IPS-NIHi11 (cell line): Measurements from ENCODE around the gene HEPACAM.

Experiments
- DNase-seq: peaks from one replicate; pipeline ENCODE4 v3.0.0; 2012; ENCODE audit warnings: mixed read lengths, low spot score

HEPACAM gene

DNA sequence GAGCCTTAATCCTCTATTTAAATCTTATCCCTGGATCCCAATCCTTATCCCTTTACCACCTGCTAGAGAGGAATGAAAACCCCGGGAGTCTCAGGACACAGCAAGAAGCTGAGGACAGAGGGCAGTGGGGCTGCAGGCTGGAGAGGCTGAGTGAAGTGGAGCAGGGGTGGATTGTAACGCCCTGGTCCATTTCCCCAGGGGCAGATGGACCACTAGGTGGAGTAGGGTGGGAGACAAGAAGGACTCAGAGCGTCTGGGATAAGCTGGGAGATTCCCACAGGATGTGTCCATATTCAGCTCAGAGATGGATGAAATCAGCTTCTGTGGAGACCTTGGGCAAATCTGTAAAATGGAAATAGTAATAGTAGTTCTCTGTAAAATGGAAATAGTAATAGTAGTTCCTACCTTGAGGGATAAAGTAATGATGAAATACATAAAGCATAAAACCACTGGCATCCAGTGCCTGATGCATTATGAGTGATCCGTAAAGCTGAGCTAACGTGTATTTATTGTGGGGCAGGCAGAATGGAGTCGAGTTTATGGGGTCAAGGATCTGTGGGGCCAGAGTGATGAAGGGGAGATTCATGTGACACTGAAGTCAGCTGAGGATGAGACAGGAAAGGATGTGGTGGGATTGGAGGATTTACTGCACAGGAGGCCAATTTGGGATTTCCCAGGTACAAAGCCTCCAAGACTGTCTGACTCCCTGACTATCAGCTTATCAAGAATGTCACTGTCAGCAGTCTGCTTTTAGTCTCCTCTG lies 36.3 kb downstream of the HEPACAM start:
- DNase-seq, result no peak

DNA sequence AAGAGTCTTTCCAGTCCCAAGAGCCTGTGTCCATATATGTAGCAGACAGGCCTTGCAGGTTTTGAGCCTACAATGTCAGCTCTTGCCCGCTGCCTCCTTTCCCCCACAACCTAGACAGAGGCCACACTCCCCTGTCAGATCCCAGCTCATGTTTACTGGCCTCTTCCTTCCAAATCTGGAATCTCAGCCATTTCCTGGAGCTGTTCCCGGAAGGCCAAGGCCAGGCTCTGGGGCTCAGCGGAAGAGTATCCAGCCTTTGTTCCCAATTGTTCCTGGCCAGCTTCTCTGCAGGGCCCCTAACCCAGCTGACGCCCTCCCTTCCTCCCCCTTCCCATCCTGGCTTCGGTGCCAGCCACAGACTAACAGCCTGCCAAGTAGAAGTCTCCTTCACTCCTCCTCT lies 37.1 kb downstream of the HEPACAM start:
- DNase-seq, result no peak

DNA sequence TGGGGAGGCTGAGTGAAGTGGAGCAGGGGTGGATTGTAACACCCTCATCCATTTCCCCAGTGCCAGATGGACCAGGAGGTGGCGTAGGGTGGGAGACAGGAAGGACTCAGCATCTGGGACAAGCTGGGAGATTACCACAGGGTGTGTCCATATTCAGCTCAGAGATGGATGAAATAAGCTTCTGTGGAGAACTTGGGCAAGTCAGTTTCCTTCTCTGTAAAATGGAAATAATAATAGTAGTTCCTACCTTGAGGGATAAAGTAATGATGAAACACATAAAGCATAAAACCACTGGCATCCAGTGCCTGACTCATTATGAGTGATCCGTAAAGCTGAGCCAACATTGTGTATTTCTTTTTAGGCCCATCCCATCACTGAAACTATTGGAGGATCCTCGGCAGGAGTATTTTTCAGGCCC lies 37.6 kb downstream of the HEPACAM start:
- DNase-seq, result no peak

DNA sequence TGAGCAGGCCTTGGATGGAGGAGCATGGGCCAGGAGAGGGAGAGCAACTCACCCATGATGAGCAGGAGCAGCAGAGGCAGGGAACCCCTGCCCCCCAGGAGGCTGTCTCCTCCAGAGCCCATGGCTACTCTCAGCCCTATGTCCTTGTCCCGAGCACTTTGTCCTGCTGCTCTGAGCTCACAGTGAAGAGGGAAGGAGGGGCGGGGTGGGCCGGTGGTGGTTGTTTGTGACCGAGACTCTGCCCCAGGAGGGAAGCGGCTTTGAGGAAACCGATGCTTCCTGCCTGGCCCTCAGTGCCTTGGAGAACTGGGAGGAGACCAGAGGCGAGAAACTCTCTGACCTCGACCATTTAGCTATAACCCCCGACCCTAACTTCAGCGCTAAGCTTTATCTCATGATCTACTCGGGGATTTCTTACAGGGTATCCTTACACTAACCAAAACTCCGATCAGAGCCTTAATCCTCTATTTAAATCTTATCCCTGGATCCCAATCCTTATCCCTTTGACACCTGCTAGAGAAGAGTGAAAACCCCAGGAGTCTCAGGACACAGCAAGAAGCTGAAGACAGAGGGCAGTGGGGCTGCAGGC lies 38.1 kb downstream of the HEPACAM start, which contains the start of gene ROBO4:
ROBO4 (minus strand) TSS at position 192 of the 589 bp plus-strand sequence; CDS start at position 122, 70 bp downstream.
- DNase-seq, result no peak

DNA sequence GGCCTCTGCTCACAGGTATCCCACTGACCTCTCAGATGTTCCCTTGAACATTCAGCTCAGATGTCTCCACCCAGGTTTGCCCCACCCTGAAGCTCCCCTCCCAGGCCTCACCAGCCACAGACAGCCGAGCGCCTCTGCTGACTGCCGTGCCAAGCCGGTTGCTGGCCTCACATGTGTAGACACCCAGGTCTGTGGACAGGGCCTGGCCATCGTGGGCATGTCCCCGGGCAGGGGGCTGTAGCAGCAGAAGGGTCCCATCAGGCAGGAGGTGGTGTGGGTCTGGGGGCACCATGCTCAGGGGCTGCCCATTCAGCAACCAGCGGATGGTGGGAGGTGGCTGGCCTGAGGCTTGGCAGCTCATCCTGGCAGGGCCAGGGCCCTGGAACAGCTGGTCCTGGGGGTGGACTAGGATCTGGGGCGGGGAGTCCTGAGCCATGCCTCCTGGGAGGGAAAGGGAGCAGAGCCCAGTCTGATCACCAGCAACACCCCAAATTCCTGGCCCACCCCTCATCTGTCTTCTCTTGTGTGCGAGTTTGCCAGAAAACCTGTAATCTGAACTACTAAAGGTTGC lies 38.9 kb downstream of the HEPACAM start:
- no peak for DNase-seq

DNA sequence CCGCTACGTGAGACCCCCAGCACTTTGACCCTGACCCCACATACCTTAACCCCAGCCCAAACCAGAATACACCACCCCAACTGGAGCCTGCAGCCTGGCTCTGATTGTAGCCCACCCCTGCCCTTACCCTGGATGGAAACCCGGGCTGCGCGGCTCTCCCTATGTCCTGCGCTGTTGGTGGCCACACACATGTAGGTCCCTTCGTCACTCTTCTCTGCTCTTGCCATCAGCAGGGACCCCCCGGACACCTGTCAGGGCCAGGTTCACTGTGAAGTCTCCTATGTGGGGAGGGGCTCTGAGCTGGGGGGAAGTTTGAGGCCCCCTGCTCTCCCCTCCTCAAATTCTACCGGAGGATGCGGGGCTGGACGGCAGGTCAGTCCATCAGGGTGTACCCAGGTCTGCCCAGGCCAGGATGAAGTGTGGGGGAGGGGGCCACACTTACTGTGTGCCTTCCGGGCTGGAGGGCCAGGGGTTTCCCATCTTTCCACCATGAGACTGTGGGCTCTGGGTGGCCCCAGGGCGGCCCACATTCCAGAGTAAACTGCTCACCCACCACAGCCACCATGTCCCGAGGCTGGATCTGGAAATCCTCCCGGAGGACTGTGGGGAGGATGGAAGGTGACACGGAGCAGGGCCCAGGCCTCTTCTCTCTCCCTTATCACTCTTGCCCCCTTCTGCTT lies 39.6 kb downstream of the HEPACAM start:
- DNase-seq, result no peak

DNA sequence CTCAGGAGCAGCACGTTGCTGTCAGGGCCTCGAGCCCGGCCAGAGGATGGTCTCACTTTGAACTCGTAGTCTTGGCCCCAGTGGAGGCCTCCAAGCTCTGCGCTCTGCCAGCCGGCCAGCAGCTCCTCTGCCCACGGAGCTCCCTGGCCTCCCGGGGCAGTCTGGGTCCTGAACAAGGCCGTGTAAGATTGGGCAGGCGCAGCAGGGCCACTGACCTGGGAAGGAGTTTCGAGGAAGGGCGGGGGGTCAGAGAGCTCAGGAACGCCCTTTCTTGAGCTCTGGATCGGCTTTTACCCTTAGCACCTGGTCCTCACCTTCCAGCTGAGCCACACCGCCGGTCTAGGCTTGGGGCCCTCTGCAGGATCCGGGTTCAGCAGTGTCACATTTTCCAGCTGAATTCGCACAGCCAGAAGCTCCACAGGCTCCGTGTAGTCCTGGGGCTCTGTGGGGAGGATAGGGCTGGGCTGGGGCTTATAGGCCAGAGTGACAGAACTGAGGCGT lies 40.3 kb downstream of the HEPACAM start:
- no peak for DNase-seq

DNA sequence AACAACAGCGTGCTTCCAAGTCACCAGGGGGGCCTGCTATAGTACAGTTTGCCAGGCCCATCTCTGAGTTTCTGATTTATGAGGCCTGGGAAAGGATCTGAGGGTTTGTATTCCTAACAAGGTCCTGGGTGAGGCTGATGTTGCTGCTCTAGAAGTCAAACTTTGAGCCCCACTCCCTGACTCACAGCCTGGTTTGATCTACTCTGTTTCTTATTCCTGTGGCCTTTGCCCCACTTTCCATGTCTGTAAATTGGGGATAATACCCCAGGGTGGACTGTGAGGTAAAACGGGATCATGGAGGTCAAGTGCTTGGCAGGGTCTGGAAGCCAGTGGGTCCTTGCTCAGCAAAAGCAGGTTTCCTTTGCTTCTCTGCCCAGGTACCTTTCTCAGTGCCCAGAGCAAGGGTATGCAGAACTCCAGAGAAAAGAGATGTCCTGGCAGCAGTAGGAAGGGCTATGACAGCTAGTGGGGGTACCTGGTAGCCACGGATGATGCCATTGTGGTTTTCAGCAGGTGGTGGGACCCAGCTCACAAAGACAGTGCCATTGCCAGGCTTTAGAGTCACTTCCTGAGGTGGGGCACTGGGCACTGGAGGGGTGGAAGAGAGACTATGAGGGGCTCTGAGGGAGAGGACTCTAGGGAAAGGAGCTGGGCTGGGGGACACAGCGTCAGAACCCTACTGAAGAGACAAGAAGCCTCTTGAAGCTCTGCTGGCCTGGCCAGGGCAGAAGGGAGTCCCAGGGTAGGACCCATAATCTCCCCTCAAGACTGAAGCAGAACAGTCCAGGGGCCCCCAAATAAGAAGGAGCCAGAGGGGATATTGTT lies 41.0 kb downstream of the HEPACAM start:
- DNase-seq, result no peak

DNA sequence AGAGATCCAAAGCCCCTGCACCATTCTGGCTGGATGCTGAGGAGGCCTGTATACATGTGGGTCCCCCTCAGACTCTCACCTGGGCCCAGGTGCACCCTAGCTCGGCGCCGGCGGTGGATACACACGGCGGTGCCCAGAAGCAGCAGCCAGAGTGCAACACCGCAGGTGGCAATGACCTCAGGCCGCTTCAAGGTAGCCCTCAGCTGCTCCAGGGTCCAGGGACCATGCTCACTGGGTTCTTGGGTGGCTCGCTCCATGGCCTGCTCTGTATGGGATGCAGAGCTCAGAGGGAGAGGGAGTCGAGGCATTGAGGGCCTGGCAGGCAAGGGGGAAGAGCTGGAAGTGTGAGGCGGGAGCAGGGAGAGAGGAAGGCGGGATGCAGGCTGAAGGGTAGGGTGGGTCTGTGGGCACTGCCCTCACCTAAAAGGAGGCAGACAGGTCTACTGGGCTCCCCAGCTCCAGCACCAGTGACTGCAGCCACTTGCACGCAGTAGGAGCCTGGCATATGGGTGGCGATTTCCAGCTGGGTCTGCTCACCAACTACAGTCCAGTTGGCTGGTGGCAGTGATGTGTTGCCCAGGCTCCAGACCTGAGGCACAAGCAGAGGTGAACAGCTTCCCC lies 42.0 kb downstream of the HEPACAM start:
- DNase-seq, result no peak

DNA sequence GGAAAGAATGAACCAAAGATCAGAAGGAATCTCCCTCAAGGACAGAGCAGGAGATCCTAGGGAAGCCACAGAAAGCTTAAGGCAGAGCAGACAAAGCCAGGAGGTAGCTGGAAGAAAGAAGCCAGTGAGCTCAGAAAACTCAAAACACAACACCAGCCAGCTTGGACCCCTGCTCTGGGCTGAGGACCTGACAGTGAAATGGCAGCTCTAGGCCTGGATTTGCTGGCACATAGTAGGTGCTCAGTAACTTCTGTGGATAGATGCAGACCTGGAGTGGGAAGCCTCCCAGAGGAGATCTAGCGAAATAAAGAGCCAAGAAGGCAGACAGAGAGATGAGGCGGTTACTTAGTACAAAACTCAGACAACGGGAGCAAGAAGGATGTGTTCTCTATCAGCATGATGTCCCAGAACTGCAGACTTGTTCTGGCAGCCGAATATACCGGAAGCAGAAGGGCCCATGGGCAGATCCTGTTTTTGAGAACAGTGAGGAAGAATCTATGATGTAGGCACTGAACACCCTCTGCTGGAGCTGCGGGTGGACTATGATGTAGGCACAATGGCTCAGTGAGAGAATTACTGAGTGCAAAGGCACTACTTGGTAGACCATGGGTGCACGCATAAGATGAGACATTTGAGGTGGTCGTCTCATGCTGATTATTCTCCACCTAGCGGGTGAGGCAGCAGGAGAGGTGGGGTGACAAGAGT lies 42.9 kb downstream of the HEPACAM start:
- DNase-seq, result no peak

DNA sequence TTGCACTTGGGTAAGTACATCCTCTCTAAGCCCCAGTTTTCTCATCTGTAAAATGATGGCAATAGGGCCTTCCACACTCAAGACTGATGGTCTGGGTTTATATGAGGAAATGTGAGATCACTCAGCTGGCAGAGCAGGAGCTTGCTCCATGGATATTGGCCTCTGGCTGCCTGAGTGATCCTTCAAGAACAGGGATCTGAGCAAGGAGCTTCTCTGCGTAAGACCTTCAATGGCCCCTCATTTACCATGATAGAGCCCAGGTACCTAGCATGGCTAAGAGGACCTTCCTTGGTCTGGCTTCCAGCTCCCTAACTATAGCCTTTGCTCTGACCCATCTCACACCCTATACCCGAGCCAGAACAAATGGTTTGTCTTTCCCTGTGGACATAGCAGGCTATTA lies 43.7 kb downstream of the HEPACAM start:
- no peak for DNase-seq

DNA sequence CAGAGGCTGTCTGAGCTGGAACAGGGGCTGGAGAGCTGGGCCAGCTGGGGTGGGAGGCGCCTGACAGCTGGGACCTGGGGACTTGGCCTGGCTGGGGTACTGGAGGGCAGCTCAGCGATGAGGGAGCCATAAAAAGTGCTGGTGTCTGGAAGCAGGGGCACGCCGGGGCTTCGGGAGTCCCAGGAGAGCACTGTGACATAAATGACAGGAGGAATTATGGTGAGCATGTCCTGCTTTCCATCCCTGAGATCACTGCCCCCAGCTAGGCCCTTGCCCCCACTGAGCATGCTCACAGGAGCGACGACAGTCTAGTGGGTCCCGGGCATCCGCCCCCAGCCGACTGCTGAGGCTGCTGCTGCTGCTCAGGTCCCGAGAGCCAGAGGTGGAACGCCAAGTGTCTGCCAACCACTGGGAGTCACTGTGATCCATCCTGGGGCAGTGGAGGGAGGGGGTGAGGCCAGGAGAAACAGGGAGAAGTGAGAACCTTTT lies 44.4 kb downstream of the HEPACAM start:
- DNase-seq, result no peak

DNA sequence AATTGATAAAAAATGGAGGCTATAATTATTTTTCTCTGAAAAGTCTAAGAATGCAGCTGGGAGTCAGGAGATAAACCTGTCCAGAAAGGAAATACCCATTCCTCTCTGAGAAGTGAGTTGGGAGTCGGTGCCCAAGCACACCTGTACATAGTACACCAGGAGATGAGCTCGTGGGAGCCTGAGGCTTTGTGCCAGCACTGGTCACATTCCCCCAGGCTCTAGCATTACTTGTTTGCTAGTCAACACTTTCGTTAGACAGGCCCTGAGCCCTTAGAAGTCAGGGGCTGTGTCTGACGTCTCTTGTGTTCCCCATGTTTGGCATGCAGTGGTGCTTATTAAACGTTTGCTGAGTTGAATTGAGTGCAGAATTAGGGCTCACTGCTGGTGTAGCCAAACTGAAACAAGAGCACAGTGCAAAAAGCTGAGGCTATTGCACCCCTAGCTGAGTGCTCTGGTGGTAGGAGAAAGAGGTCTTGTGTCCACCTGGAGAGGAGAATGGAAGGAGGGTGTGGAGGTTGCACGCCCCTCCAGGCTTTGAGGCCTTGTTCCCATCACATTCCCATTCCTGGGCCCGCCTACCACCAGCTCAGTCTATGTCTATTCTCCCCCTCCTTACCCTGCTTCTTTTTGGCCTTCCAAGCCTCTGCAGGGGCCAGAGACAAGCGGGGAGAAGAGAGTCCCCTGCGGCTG lies 45.0 kb downstream of the HEPACAM start:
- DNase-seq, result no peak

DNA sequence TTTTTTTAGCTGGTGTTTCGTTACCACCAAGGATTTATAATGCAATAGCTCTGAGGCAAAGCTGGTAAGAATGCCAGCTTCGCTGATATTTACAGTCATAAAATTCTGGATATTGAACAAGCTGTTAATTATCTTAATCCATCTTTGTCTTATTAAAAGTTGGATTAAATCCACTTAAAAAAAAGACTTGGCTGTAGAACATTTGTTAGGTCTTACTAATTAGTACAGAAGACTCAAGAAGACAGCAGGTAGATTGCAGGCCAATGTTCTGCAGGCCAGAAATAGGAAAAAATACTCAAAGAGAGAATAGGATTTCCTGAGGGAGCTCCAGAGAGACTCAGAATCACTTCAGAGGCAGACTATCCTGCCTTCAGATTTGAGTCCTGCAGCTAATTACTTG lies 45.7 kb downstream of the HEPACAM start:
- no peak for DNase-seq

DNA sequence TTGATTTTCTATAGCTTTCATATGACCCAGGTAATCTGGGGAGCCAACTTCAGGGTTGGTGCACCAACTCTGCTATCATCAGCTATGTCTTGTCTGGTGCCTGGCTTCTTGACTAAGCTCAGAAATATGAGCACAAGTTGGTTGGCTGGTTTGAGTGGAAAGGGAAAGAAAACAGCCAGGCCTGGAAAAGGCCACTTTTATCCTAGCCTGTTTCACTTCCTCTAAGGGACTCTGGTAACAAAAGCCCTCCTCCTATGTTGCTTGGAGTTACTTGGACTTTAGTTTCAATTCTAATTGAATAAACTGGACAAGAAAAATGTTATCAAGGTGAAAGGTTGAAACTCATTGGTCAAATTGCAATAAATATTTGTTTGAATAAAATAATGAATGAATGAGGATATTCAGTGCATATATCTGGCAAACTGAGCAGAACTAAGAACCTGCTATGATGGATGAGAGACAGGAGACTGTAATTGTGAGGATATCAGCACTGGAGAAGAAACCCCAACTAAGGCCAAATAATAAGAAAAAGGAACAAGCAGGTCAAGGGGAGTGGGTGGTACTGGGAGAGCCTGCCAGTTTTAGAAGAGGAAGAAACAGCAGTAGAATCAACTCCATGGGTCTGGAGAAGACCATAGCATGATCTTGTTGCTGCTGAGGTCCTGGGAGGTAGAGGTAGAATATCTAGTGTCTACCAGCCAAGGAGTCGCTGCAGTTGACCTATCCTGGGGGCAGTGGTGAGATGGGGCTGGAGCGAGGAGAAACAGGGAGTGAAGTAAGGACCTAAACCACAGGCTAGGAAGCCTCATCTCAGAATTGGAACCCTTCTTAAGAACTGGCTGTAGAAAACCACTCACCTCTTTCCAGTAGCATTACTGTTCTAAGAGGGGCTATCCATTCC lies 46.4 kb downstream of the HEPACAM start:
- no peak for DNase-seq

DNA sequence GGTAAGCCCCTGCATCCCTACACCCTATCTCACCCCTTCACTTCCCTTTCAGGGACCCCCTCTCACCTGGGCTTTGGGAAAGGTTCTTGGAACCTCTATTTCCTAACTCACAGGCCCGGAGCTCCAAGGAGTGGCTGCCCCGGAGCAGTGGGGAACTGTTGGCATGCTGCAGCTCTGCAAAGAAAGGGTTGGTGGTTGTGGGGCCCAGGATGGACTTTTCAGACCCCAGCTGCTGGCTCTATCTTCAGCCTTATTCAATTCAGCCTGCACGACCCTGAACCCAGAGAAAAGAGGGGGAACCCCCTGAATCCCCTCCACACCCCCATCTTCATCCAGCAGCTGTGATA lies 48.2 kb downstream of the HEPACAM start:
- no peak for DNase-seq

DNA sequence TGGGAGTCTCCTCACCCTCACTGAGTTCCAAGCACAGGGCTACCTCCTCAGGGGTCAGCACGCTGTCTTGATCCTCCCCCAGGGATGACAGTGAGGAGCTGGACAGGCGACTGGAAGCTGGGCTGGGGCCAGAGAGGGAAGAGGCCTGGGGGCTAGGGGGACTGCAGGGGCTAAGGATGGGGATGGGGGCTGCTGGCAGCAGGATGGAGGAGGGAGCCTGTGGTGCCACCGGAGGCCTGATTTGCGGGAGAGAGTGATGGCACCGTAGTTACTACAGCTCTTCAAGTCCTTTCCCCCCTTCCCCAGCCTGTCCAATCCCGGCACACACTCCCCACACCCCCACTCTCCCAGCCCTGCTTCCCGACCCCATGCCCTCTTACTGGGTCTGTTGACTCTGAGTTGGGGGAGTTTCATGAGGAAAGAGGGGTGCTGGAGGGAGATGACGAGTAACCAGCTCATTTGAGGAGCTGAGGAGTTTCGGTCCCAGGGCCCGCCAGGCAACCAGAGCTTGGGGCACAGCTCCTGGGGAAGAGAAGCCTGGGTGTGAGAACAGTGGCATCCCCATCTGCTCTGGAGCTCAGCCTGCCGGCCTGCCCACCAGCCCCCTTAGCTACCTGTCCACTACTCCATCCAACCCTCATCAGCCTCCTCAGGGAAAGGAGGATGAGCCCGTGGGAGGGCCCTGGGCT lies 48.7 kb downstream of the HEPACAM start:
- no peak for DNase-seq

DNA sequence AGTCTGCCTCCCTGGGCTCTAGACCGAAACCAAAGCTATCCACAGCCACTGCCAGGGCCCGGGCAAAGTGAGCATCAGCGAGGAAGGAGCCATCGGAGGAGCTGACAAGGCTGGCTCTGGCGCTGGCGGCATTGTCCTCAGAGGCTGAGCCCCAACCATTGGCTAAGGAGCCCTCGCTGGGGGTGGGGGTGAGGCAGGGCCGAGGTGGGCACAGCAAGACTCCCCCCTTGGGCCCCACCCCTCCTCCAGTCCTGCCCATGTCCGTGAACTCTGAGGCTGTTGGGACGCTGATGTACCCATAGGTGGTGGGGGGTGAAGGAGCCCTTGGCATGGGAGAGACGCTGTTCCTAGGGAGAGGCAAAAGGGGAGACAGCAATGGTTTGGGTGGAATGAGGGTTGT lies 49.4 kb downstream of the HEPACAM start:
- DNase-seq, result no peak
